GM20431 (cell line): ENCODE results near the gene OFD1.
"Not testable (repeated sequence)": the region's sequence is repeated elsewhere in the genome, so short reads cannot be mapped to it uniquely, and the experiment has no call there.

Experiments
- in situ Hi-C: fragments of 300-500 bp; cut with MseI, MboI; formaldehyde crosslinking; loops from one replicate; pipeline ENCODE4 v1.15.0; 2020; ENCODE audit warnings: low sequenced_read_pairs; ENCODE audit not compliant: unreplicated experiment

The OFD1 gene

DNA sequence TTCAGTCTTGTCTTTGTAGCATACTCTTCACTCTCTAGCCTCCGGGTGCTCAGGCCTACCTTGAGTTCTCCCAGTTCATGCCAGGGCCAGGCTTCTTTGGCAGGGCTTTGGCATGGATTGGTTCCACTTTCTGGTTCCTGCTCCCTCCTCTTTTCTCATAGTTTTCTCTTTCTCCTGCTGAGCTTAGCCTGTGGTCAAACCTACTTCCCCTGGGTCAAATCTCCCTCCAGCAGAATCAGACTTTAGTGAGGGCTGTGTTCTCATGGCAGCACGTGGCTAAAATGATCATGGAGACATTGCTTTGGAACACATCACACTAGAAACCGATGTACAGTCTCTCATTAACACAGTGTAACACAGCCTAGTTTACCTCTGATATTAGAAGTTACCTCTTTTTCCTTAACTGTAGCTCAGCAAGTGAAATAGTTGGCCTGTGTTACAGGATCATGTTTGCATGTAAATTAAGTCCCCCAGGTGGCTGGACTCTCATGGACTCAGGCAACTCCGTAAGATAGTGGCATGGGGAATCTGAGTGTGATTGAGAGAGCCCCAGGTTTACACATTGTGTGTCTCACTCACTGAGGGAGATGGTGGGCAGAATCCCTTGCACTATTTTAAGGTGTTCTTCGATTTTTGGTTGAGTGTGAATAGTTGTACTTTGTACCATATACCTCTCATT, 32.3 kb upstream of the OFD1 start:
- in situ Hi-C loops, result no loop called here

DNA sequence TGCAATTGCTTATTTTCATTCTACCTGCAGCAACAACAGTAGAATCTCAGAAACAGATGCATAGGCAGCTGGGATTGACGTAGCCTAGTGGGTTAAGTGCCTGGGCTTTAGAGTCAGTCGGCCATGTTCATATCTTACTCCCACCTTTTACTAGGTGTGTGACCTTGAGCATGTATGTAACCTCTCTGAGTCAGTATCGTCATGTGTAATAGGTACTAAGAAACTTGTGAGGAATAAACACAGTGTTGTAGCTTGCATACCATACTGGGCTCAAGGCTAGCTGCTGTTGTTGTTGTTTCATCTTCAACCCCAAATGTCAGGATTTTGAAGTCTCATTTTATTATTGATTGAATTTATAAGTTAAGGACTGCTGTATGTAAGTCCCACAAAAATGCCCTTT, 31.4 kb upstream of the OFD1 start:
- in situ Hi-C loops, result no loop called here

DNA sequence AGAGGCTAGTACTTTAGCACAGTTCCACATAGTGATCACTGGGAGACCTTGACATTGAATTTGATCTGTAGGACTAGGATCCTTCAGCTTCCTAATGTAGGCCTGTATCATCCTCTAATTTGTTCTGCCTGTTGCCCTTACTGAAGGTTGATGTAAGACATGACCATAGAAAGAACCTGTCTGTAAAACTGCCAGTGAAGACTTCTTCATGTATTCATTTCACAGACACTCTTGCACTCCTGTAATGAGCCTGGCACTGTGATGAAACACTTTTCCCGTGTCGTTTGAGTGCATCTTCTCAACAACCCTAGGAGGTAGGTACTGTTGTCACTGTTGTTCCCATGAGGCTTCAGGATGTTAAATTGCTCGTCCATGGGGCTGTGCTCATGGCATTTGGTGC, 31.0 kb upstream of the OFD1 start:
- in situ Hi-C loops, result no loop called here

DNA sequence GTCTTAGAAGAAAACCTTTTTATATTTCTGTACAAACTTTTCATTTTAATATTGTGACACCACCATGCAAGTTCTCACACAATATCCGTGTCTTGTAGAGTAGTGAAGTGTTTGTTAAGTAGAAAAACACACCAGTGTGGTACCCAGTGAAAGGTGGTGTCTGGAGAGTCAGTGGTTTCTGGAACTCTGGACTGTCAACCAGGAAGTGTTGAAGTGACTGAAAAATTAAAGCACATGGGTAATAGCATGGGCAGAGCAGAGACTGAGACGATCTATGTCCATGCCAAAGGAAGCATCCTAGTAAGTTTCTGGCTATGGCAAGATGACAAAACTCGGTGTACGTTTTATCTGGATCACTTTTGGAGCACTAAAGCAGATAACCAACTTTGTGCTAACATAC, 23.4 kb upstream of the OFD1 start:
- in situ Hi-C loops, result no loop called here

DNA sequence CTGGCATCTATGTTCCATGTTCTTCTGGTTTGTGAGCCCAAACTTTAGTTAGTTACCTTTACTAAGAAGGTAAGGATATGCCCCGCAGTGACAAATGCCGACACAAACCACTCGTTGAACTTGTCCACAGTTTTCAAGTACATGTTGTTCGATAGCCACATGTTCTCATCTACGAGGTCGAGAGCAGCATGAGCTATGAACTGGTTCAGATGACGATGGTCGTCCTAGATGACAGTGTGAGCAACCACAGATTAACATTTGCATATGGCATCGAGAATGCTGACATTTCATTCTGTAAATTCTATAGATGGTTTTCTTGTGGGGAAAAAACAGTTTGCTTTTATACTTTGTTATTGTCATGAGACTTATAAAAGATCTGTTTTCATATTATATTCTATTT, 18.1 kb upstream of the OFD1 start:
- in situ Hi-C loops, result no loop called here

DNA sequence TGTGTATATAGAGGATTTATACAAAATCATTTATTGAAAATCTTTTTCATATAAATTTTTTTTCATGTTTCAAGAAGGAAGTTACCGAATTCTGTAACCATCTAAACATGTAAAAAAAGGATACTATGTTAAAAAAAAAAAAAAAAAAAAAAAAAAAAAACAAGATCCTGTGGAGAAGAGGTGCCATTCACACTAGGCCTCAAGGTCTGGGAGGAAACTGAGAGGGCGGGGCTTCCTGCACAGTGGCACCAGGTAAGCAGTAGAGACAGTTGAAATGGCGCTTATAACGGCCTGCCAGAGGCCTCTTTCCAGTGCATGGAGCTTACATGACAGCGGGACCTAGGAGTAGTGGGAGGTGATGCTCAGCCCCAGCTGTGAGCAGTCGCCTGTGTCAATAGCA, 17.6 kb upstream of the OFD1 start:
- in situ Hi-C loops, result no loop called here

DNA sequence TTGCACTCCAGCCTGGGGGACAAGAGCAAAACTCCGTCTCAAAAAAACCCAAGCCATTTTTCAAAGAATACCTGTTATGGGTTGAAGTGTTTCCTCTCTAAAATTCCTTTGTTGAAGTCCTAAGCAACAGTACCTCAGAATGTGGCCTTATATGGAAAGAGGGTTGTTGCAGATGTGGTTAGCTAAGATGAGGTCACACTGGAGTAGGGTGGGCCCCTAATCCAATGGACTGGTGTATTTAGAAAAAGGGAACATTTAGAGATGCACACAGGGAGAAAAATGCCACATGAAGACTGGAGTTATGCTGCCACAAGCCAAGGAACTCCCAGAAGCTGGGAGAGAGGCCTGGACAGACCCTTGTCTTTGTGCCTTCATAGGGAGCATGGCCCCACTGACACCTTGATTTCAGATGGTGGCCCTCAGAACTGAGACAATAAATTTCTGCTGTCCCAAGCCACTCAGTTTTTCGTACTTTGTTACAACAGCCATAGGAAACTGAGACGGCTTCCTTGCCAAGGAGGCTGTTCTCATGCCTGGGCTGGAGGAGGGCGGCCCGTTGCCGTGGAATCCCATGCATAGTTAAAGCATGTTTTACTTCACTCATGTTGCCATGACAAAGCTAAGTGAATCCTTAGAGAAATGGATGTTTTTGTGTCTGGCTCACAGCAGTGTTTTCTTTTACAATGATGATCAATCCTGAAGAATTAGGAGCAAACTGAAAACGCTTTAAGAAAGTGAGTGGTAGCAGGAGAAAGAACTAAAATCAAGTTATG, 16.7 kb upstream of the OFD1 start:
- in situ Hi-C loops, result no loop called here

DNA sequence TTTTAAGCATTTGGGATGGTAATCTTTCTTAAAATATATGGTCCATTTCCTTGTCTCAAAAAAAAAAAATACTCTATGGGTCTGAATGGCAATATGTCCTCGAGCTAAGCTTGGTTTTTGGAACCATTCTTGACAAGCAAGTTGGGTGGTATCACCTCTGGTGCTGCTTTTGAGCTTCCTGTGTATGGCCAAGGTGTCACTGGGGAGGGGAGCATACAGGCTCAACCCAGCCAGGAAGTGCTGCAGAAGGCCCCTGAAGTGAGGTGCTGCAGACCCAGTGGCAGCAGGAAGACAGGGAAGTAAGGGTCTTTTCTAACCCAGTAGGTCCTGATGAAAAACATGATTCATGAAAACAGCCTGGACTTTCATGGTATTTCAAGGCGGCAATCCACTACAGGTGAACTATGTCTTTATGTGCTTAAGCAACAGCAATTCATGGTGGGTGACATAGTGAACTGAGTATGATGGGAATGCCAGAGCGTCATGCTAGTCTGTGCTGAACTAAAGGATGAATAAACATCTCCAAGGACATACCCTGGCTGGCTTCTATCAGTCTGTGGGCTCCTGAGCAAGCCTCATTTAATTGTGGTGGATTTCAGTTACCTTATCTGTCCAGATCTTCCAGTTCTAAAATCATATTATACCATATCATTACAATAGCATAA, 15.2 kb upstream of the OFD1 start:
- in situ Hi-C loops, result no loop called here

DNA sequence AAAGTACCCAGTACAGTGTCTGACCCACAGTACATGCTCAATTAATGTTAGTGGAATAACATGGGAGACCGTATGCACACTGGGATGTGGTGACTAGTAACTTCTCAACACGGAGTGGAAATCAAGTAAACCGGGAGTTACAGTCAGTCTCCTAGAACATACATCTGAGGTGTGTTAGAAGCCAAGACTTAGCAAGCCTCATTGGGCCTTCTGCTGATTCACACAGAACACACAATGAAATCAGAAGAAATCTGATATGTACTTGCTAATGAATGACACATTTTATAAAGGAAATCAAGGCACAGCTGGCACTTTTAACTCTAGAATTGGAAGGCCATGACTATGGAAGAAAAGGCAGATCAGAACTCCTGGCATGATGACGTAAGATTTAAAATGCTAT, 13.2 kb upstream of the OFD1 start:
- in situ Hi-C loops, result no loop called here

DNA sequence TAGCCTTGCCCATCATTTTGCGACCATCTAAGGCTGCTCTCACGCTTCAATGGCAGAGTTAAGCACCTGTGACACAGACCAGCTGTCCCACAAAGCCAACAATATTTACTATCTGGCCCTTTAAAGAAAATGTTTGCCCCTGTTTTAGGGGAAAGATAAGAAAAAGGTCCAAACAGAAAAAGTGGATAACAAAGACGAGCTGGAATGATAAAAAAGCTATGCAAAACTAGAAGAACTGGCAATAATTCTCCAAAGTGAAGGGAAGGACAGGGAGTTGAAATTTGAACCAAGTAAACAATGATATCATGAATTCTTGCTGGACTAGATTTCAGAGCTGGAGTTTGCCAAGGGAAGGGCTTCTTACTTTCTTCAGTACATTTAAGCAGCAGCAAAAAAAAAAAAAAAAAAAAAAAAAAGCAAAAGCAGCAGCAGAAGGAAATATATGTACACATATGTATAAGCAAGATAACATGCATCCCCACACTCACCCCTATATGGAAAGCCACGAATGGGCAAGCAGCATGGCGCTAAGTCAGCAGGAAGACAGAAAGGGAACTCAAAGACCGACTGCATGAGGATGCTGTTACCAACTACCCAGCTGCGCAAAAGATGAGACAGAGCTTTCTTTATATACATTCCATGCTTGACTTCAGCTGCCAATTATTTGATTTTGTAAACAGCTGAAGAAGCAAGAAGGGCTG, 12.6 kb upstream of the OFD1 start:
- in situ Hi-C loops, result no loop called here

DNA sequence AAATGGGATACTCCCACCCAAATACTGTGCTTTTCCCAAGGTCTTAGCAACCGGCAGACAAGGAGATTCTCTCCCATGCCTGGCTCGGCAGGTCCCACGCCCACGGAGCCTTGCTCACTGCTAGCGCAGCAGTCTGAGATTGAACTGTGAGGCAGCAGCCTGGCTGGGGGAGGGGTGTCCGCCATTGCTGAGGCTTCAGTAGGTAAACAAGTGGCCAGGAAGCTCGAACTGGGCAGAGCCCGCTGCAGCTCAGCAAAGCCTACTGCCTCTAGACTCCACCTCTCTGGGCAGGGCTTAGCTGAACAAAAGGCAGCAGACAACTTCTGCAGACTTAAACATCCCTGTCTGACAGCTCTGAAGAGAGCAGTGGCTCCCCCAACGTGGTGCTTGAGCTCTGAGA, 9.7 kb upstream of the OFD1 start:
- in situ Hi-C loops, result not testable (repeated sequence)

DNA sequence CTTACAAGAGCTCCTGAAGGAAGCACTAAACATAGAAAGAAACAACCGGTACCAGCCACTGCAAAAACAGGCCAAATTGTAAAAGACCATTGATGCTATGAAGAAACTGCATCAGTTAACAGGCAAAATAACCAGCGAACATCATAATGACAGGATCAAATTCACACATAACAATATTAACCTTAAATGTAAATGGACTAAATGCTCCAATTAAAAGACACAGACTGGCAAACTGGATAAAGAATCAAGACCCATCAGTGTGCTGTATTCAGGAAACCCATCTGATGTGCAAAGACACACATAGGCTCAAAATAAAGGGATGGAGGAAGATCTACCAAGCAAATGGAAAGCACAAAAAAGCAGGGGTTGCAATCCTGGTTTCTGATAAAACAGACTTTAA, 8.0 kb upstream of the OFD1 start:
- in situ Hi-C loops, result not testable (repeated sequence)

DNA sequence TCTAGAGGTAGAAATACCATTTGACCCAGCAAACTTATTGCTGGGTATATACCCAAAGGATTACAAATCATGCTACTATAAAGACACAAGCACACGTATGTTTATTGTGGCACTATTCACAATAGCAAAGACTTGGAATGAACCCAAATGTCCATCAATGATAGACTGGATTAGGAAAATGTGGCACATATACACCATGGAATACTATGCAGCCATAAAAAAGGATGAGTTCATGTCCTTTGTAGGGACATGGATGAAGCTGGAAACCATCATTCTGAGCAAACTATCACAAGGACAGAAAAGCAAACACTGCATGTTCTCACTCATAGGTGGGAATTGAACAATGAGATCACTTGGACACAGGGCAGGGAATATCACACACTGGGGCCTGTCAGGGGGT, 4.0 kb upstream of the OFD1 start:
- in situ Hi-C loops, result not testable (repeated sequence)

DNA sequence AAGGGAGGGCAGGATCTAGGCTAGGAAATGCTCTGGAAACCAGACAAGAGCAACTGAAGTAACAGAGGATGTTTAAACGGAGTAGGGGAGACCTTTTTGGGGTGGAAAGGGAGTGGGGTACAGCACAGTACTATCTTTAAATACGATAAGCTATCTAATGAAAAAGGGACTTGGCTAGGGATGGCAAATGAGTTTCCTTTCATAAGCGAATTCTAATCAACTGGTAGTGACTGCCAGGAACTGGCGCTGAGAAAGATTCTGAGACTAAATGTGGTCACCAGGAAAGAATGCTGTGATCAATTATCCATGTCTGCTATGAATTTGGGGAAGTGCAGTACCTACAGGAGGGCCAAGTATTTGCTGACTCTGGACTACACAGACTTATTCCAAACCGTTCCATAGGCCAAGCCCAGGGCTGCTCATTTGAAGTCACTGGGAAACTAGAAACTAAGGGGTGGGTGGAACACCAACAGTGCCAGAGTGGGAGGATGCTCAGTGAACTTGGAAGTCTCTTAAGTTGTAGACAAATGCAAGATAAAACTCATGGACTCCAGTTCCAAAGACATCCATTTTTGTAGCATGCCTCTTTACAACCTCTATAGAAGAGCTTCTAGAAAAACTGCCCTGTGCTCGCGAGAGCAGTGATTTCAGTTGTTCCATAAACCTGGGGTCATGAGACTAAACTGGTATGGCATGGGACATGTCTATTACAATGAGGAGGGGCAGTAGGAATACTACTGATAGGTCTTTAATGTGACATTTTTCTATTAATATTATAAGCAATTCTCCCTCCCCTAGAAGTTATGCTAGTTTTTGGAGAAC, 2.1 kb upstream of the OFD1 start:
- in situ Hi-C loops, result no loop called here

DNA sequence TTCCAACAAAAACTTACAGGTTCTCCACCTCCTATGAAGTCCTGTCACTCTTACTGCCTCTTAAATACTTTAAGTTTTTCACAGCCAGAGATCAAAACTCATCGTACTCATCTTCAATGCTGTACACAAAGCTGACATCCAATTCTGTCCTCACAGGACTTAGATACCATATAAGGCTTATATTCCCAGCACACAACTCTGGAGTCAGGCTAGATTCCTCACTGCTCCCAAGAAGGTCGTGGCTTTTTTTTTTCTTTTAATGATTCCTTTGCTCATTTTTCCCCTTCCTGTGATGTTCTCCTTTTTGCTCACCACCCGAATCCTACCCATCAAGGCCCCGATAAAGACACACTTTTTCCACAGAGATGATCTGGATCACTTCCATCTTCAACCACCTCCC, 1.0 kb upstream of the OFD1 start:
- in situ Hi-C loops, result no loop called here

DNA sequence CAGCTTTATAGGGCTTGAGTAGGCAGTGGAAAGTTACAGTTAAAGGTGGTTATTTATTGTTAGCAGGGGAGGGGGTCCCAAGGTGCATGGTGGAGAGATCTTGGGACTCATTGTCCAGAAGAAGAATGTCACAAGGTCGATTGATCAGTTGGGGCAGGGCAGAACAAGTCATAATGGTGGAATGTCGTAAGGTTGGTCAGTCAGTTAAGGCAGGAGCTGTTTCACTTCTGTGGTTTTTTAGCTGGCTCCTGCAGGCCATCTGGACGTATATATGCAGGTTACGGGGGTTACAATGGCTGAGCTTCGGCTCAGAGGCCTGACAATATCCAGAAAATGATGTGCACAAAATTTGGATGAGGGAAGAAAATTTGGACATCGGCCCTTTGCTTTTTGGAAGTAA, 7.1 kb downstream of the OFD1 start:
- in situ Hi-C loops, result no loop called here

DNA sequence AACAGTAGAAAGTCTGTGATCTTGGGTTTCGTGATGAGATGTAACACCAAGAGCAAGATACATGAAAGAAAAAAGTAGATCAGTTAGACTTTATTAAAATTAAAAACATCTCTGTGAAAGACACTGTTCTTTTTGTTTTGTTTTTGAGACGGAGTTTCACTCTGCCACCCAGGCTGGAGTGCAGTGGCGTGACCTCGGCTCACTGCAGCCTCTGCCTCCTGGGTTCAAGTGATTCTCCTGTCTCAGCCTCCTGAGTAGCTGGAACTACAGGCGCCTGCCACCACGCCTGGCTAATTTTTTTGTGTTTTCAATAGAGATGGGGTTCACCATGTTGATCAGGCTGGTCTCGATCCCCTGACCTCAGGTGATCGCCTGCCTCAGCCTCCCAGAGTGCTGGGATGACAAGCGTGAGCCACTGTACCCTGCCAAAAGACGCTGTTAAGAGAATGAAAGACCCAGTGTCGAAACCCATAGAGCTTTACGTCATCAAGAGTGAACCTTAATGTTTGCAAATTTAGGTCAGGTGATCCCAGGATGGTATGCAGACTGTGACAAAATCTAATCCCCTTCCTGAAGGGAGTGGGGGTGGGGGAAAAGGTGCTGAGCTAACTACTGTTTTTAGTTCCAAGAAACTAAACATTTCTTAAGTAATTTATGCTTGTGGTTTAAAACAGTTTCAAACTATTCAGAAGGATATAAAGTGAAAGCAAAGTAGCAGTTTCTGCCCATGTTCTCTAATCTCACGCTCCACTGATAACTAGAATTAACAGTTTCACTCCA, 8.0 kb downstream of the OFD1 start:
- in situ Hi-C loops, result no loop called here

DNA sequence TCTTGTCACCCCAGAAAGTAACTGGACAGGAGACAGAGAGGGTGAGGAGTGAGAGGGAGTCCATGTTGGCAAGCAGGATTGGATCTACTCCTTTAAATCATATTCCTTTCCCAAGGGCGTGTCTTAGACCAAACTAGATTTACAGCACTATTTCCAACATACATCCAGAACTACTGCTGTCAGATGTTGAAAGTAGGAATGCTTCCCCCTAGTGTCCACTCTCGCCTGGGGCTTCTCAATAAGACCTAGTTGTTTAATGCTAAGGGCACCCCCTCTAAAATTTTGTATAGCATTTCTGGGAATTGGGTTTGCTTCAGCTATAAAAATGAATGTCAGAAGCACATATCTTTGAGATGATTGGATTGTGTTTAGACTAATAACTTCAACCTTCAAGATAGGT, 13.3 kb downstream of the OFD1 start:
- in situ Hi-C loops, result no loop called here

DNA sequence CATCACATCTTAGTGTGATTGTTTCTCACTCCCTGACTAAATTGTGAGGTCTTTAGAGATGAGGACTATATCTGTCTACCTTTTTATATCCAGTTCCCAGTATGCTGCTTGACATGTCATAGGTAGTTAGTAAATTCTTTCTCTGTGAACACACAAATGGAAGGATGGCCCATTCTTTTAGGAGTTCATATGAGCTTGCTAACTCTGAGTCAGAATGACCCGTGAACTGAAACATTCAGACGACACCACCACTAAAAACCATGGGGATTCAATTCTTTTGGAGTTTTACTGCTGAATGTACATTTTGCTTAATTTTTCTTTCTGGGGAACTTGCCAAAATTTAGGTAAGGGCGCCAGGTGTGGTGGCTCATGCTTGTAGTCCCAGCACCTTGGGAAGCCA, 13.9 kb downstream of the OFD1 start:
- in situ Hi-C loops, result no loop called here
